ENCODE measurements around the gene KCNJ5.

GRCh38 chr11:128928400-128928799, 37.2 kb downstream of the KCNJ5 start:
- no peak for TF ChIP-seq CTCF (IDR thresholded peaks at IDR 0.05)
- no peak for TF ChIP-seq RNF2 (IDR thresholded peaks at IDR 0.05; ENCODE audit: borderline replicate concordance, low read depth)
- TF ChIP-seq POLR2A (IDR thresholded peaks at IDR 0.05; ENCODE audit: low read length) = no peak
- no peak for TF ChIP-seq PHF8 (IDR thresholded peaks at IDR 0.05; ENCODE audit: borderline replicate concordance, low read depth)
- no peak for TF ChIP-seq HOXA7 (CRISPR knock-in tag; IDR thresholded peaks at IDR 0.05)
- no peak for TF ChIP-seq MAX (IDR thresholded peaks at IDR 0.05)
- TF ChIP-seq KDM1A (IDR thresholded peaks at IDR 0.05; ENCODE audit: low read depth) = no peak
- no peak for TF ChIP-seq TP53 (CRISPR knock-in tag; IDR thresholded peaks at IDR 0.05)
- TF ChIP-seq EP300 (IDR thresholded peaks at IDR 0.05) = no peak
- TF ChIP-seq CHD2 (IDR thresholded peaks at IDR 0.05; ENCODE audit: low read length, partially characterized antibody) = no peak
- no peak for TF ChIP-seq JUNB (IDR thresholded peaks at IDR 0.05)
- no peak for TF ChIP-seq MYC (IDR thresholded peaks at IDR 0.05; ENCODE audit: borderline replicate concordance, low read length)
- TF ChIP-seq E2F6 (IDR thresholded peaks at IDR 0.05; ENCODE audit: borderline replicate concordance, low read depth) = no peak

Measured in A549 (cell line).